ENCODE measurements around the gene TRMT10C.
"Not testable (repeated sequence)": the region's sequence is repeated elsewhere in the genome, so short reads cannot be mapped to it uniquely, and the experiment has no call there.

DNA sequence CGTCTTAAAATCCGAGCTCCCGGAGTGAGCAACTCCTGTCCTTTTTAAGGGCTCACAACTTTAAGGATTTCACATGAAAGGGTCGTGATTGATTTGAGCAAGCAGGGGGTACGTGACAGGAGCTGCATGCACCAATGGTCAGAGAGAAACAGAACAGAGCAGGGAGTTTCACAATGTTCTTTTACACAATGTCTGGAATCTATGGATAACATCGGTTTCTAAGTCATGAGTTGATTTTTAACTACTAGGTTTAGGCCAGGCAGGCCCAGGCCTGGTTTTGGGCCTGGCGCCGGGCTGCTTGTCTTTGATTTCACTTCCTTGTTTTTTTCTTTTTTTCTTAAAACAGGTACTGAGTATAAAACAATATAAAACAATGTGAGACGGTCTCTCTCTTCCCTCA, 51.3 kb downstream of the TRMT10C start:
- TF ChIP-seq POLR2AphosphoS5 (IDR thresholded peaks at IDR 0.05), result peak; percentile 40
- TF ChIP-seq, protein P1, sequence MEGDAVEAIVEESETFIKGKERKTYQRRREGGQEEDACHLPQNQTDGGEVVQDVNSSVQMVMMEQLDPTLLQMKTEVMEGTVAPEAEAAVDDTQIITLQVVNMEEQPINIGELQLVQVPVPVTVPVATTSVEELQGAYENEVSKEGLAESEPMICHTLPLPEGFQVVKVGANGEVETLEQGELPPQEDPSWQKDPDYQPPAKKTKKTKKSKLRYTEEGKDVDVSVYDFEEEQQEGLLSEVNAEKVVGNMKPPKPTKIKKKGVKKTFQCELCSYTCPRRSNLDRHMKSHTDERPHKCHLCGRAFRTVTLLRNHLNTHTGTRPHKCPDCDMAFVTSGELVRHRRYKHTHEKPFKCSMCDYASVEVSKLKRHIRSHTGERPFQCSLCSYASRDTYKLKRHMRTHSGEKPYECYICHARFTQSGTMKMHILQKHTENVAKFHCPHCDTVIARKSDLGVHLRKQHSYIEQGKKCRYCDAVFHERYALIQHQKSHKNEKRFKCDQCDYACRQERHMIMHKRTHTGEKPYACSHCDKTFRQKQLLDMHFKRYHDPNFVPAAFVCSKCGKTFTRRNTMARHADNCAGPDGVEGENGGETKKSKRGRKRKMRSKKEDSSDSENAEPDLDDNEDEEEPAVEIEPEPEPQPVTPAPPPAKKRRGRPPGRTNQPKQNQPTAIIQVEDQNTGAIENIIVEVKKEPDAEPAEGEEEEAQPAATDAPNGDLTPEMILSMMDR (IDR thresholded peaks at IDR 0.05), result not testable (repeated sequence)
